Esophagus squamous epithelium (tissue), 4 donors: ENCODE measurements around the gene RBMS3.

Experiments
- POLR2A ChIP-seq, 4 donors: fragments of 450-650 bp; IDR thresholded peaks; one replicate each; pipeline ENCODE4 v1.6.1; 2017; ENCODE audit warnings: antibody characterized with exemption in 4 of 4, mild to moderate bottlenecking in 4 of 4, moderate library complexity in 3 of 4
- TF ChIP-seq, protein P1 (sequence below), 6 experiments: fragments of 450-650 bp in 4 of 6; fragments of 200-600 bp in 2 of 6; sonication (generic) in 2 of 6; IDR thresholded peaks; one replicate each; pipeline ENCODE4 v1.5.1; 2016 to 2019; ENCODE audit warnings: antibody characterized with exemption in 6 of 6, mild to moderate bottlenecking in 4 of 6, moderate library complexity in 4 of 6

DNA sequence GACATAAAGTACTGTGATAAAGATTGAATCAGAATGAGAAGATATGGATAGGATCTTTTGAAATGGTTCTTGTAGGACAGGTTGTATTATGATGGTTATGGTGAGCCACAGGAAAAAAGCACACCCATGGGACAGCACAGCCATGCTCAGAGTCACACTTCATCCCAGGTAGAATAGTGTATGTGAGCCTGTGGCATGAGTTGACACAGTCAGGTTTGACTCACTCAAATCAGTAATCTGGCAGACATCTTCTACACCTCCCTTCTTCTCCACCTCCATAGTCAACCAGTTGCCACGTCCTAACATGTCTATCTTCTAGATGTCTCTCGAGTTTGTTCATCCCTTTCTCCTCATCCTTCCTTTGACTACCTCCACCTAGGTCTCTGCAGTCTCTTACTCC, 176.0 kb downstream of the RBMS3 start:
- no peak for TF ChIP-seq POLR2A (IDR thresholded peaks at IDR 0.05)
- TF ChIP-seq, protein P1, sequence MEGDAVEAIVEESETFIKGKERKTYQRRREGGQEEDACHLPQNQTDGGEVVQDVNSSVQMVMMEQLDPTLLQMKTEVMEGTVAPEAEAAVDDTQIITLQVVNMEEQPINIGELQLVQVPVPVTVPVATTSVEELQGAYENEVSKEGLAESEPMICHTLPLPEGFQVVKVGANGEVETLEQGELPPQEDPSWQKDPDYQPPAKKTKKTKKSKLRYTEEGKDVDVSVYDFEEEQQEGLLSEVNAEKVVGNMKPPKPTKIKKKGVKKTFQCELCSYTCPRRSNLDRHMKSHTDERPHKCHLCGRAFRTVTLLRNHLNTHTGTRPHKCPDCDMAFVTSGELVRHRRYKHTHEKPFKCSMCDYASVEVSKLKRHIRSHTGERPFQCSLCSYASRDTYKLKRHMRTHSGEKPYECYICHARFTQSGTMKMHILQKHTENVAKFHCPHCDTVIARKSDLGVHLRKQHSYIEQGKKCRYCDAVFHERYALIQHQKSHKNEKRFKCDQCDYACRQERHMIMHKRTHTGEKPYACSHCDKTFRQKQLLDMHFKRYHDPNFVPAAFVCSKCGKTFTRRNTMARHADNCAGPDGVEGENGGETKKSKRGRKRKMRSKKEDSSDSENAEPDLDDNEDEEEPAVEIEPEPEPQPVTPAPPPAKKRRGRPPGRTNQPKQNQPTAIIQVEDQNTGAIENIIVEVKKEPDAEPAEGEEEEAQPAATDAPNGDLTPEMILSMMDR (IDR thresholded peaks at IDR 0.05): no peak
